Stimulated activated CD4-positive, alpha-beta T cell treated with anti-CD3 and anti-CD28 coated beads, Interleukin-15, amount 100 ng/mL, for 48 hours (primary cell): ENCODE measurements around the gene C1orf232.

Experiments used
- DNase-seq, 2 donors: peaks; one replicate each; pipeline ENCODE4 v3.0.0-alpha.2; 2020; ENCODE audit warnings: low read depth in 2 of 2

Gene C1orf232

DNA sequence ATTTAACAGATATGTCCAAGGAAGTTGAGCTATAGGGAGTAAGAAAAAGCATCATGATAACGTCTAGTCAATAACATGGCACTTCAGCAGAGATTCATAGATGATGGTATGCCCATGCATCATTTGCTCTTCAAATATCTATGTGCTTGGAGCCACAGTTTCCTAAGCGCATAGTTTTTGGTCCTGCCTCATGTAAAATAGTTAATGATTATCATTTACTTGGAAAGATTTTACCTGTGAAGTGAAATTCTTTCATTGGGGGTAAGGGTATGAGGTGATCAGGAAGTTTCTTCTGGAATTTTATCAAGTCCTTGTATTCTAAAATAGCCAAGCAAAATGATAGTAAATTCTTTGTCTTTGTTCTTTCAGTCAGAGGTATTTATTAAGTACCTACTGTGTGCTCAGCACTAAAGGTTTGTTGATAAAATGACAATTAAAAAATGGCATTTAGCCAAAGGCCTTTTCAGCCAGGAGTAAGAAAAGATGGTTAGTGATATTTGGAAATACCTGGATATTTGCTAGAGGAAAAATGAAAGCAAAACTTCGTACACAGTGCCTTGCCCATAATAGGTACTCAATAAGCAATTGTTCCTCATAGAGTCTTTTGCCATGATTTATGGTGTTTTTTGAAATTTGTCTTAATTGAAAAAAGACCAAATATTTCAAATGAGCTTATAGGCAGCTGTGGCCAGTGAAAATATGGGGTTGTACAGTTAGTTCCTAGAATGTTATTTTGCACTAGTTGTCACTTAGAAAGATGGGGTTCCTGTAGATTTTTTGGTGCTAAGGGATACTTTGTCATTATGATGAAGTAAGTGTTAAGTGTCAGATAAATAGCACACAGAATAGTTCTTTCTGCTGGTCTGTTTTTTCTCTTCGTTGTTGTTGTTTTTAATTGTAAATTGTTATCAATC, 44.1 kb downstream of the C1orf232 start:
- DNase-seq, result no peak

DNA sequence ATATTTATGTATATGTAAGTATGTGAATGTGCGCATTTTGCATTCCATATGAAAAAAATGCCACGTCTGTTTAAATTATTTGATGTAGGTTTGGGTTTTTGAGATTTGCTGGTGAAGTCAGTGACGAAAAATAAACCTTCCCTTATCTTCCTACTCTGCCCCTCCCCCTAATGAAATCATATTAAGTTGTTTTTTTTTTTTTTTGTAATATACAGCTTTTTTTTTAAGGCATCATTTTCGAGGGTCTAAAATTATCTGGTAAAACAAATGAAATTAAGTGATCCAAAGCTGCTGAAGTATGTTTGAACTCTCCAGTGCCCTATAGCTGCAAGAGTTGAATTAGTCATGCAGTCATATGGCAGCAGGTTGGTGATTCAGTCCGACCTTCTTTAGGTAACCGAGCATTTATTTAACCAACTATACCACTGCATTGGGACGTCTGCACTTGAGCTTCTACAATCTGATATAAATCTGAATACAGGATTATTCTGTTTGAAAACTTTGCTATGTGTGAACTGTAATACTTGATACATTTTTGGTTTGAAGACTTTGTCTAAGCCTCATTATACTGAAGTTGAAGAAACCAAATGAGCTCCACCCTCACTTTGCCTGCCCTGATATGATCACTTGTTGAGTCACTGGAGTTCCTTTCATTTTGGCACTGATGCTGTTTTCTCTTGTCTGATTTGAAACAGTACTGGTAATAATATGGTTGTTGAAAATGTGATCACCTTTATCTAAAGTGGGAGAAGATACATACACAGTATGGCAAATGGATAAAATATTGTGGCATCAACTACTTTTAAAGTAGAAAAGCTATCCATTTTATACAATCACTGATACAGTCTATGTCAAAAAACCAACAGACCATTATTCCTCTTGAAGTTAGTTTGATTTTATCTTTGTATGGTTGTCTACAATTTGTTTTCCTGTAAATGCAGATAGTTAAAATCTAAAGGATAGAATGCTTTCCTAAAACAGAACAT, 45.5 kb downstream of the C1orf232 start:
- no peak for DNase-seq

- no peak for DNase-seq
Measured at GRCh38 chr1:26121854-26122773, 46.6 kb downstream of the C1orf232 start.

- no peak for DNase-seq
Measured at GRCh38 chr1:26119892-26120608, 48.7 kb downstream of the C1orf232 start.

- DNase-seq, result no peak
Measured at GRCh38 chr1:26114165-26114927, 54.4 kb downstream of the C1orf232 start.
